IPS-NIHi7 (cell line): ENCODE measurements around the gene DNAJC22.
A peak's percentile ranks its signal among the peaks of the same experiment; 100 is the strongest.
"Not testable (repeated sequence)": the region's sequence is repeated elsewhere in the genome, so short reads cannot be mapped to it uniquely, and the experiment has no call there.

Experiments used
- DNase-seq: peaks from one replicate; pipeline ENCODE4 v3.0.0; 2012; ENCODE audit warnings: mixed read lengths; ENCODE audit errors: extremely low spot score

The DNAJC22 gene

GRCh38 chr12:49331380-49332222, 15.1 kb upstream of the DNAJC22 start:
- peak; percentile 80 for DNase-seq

GRCh38 chr12:49332441-49332861, 14.2 kb upstream of the DNAJC22 start:
- no peak for DNase-seq

GRCh38 chr12:49332891-49333371, 13.8 kb upstream of the DNAJC22 start:
- no peak for DNase-seq

GRCh38 chr12:49333778-49334177, 12.9 kb upstream of the DNAJC22 start:
- DNase-seq, result not testable (repeated sequence)

GRCh38 chr12:49334226-49334625, 12.5 kb upstream of the DNAJC22 start:
- DNase-seq, result no peak

- no peak for DNase-seq
Measured at GRCh38 chr12:49334681-49335080, 12.0 kb upstream of the DNAJC22 start.

GRCh38 chr12:49335118-49335954, 11.4 kb upstream of the DNAJC22 start:
- no peak for DNase-seq

GRCh38 chr12:49335955-49336644, 10.6 kb upstream of the DNAJC22 start:
- no peak for DNase-seq

GRCh38 chr12:49336645-49337584, 9.8 kb upstream of the DNAJC22 start, which contains the start of gene C1QL4:
Gene C1QL4 (minus strand): TSS chr12:49337188. CDS start chr12:49336477, 711 bp downstream.
- DNase-seq, result peak; percentile 88

- no peak for DNase-seq
Measured at GRCh38 chr12:49338830-49339463, 7.7 kb upstream of the DNAJC22 start.

GRCh38 chr12:49339464-49339861, 7.2 kb upstream of the DNAJC22 start:
- DNase-seq, result no peak

GRCh38 chr12:49340095-49340870, 6.4 kb upstream of the DNAJC22 start:
- no peak for DNase-seq

GRCh38 chr12:49340971-49341776, 5.5 kb upstream of the DNAJC22 start:
- no peak for DNase-seq

GRCh38 chr12:49341777-49342065, 5.0 kb upstream of the DNAJC22 start:
- no peak for DNase-seq

GRCh38 chr12:49342066-49342913, 4.4 kb upstream of the DNAJC22 start:
- DNase-seq, result peak; percentile 89

GRCh38 chr12:49342914-49343731, 3.6 kb upstream of the DNAJC22 start:
- DNase-seq, result no peak

- DNase-seq, result no peak
Measured at GRCh38 chr12:49344486-49345050, 2.1 kb upstream of the DNAJC22 start.
